H1 (cell line): Measurements from ENCODE around the gene C19orf85. TPM values are rescaled to one million over a fixed set of nuclear protein-coding genes. Genes with fewer than 3 reads are reported as not detected.
"Not testable (repeated sequence)": the region's sequence is repeated elsewhere in the genome, so short reads cannot be mapped to it uniquely, and the experiment has no call there.

Experiments used
- CTCF ChIA-PET: fragments of 300-600 bp; sonication (Branson Sonifier 250); formaldehyde crosslinking; loops from one replicate; lab custom pipeline; 2021; ENCODE audit not compliant: partially characterized antibody; lab: Charles Lee
- POLR2A ChIA-PET: fragments of 300-600 bp; sonication (Branson Sonifier 250); formaldehyde crosslinking; loops from one replicate; lab custom pipeline; 2021; ENCODE audit warnings: inconsistent platforms; ENCODE audit not compliant: partially characterized antibody; lab: Charles Lee
- DNase-seq, 2 experiments: peaks; one replicate each; pipeline versions ENCODE4 v3.0.0 to v3.0.0-alpha.2; 2010 to 2022; ENCODE audit warnings: low spot score in 2 of 2, low read depth in 1 of 2, mixed read lengths in 1 of 2
- FAIRE-seq: peaks from 2 replicates; lab custom pipeline; 2011; peaks lifted over from hg19 to GRCh38; lab: Jason Lieb, UNC
- H2AFZ ChIP-seq: 2 replicates; pipeline ENCODE4 v1.8.1; 2012; ENCODE audit warnings: low read length, inconsistent platforms
- H2AK5ac ChIP-seq: 2 replicates; pipeline ENCODE4 v1.6.1; 2013; ENCODE audit warnings: low read depth, low read length
- H2BK120ac ChIP-seq: replicated peaks from 2 replicates; pipeline ENCODE3; 2013; ENCODE audit warnings: low read depth, low read length, inconsistent platforms
- H2BK12ac ChIP-seq: 2 replicates; pipeline ENCODE4 v1.6.1; 2013; ENCODE audit warnings: low read depth, low read length
- H2BK15ac ChIP-seq: 2 replicates; pipeline ENCODE4 v1.6.1; 2013; ENCODE audit warnings: low read length
- H2BK20ac ChIP-seq: 2 replicates; pipeline ENCODE4 v1.6.1; 2013; ENCODE audit warnings: low read length
- H2BK5ac ChIP-seq: 2 replicates; pipeline ENCODE4 v1.6.1; 2013; ENCODE audit warnings: low read depth, low read length
- H3K14ac ChIP-seq: 2 replicates; pipeline ENCODE4 v1.6.1; 2013; ENCODE audit warnings: inconsistent platforms; ENCODE audit not compliant: insufficient read length
- H3K18ac ChIP-seq: 2 replicates; pipeline ENCODE4 v1.6.1; 2013; ENCODE audit warnings: low read length; ENCODE audit errors: extremely low read depth
- H3K23ac ChIP-seq: 2 replicates; pipeline ENCODE4 v1.6.1; 2013; ENCODE audit warnings: inconsistent platforms; ENCODE audit not compliant: insufficient read length
- H3K23me2 ChIP-seq: 2 replicates; pipeline ENCODE4 v1.6.1; 2013; ENCODE audit warnings: low read depth, low read length
- H3K27ac ChIP-seq: 2 replicates; pipeline ENCODE4 v1.6.1; 2011; ENCODE audit warnings: low read depth, low read length, inconsistent platforms
- H3K27me3 ChIP-seq, 4 experiments: replicated peaks in 1 of 4; 1 replicate in 1 of 4; 2 replicates in 3 of 4; pipeline versions ENCODE4 v1.6.1 to v1.8.1; 2011 to 2013; ENCODE audit warnings: low read length in 3 of 4, mild to moderate bottlenecking in 3 of 4, inconsistent platforms in 2 of 4, mixed read lengths in 2 of 4, moderate library complexity in 1 of 4; ENCODE audit not compliant: control insufficient read depth in 3 of 4, insufficient read depth in 3 of 4; ENCODE audit errors: extremely low read depth in 1 of 4
- H3K36me3 ChIP-seq, 4 experiments: 2 replicates each; pipeline versions ENCODE4 v1.6.1 to v1.8.1; 2011 to 2013; ENCODE audit warnings: mild to moderate bottlenecking in 4 of 4, low read length in 3 of 4, moderate library complexity in 2 of 4, control low read depth in 1 of 4, inconsistent platforms in 1 of 4; ENCODE audit not compliant: insufficient read depth in 4 of 4, control insufficient read depth in 2 of 4
- H3K4ac ChIP-seq: replicated peaks from 2 replicates; pipeline ENCODE3; 2013; ENCODE audit warnings: low read length, low read depth, mixed read lengths, inconsistent platforms; ENCODE audit not compliant: insufficient read length
- H3K4me1 ChIP-seq, 4 experiments: replicated peaks in 1 of 4; 1 replicate in 1 of 4; 2 replicates in 3 of 4; pipeline versions ENCODE4 v1.6.1 to v1.8.1; 2011 to 2013; ENCODE audit warnings: low read length in 3 of 4, inconsistent platforms in 2 of 4, mixed read lengths in 1 of 4; ENCODE audit not compliant: insufficient read depth in 4 of 4, control insufficient read depth in 3 of 4
- H3K4me2 ChIP-seq, 2 experiments: 2 replicates each; pipeline versions ENCODE4 v1.6.1 to v1.8.1; 2011 to 2013; ENCODE audit warnings: low read depth in 2 of 2, low read length in 2 of 2, control low read depth in 1 of 2, inconsistent platforms in 1 of 2, mild to moderate bottlenecking in 1 of 2; ENCODE audit not compliant: insufficient read depth in 1 of 2
- H3K4me3 ChIP-seq, 4 experiments: fragments of 200-600, 300-600 bp in 1 of 4; sonication (generic), shearing (Covaris generic), sonication (Bioruptor Twin) in 1 of 4; 2 replicates each; pipeline versions ENCODE4 v1.5.1 to v1.8.1; 2011 to 2016; ENCODE audit warnings: low read length in 4 of 4, low read depth in 3 of 4, control low read depth in 2 of 4, inconsistent platforms in 2 of 4, mild to moderate bottlenecking in 2 of 4, mixed read lengths in 1 of 4, moderate library complexity in 1 of 4; ENCODE audit not compliant: insufficient read depth in 2 of 4; ENCODE audit errors: extremely low read depth in 1 of 4
- H3K56ac ChIP-seq: replicated peaks from 2 replicates; pipeline ENCODE3; 2013; ENCODE audit warnings: low read depth, mild to moderate bottlenecking, mixed read lengths, low read length, inconsistent platforms; ENCODE audit not compliant: insufficient read length
- H3K79me1 ChIP-seq: 2 replicates; pipeline ENCODE4 v1.6.1; 2013; ENCODE audit warnings: low read depth, low read length, control low read depth
- H3K79me2 ChIP-seq, 2 experiments: 2 replicates each; pipeline versions ENCODE4 v1.6.1 to v1.8.1; 2012 to 2013; ENCODE audit warnings: low read length in 2 of 2, mild to moderate bottlenecking in 2 of 2, inconsistent platforms in 1 of 2; ENCODE audit not compliant: insufficient read depth in 2 of 2, control insufficient read depth in 1 of 2
- H3K9ac ChIP-seq, 4 experiments: replicated peaks in 1 of 4; 1 replicate in 1 of 4; 2 replicates in 3 of 4; pipeline versions ENCODE4 v1.6.1 to v1.8.1; 2011 to 2013; ENCODE audit warnings: low read depth in 3 of 4, low read length in 3 of 4, control low read depth in 2 of 4, mild to moderate bottlenecking in 2 of 4, moderate library complexity in 2 of 4, inconsistent platforms in 1 of 4; ENCODE audit errors: extremely low read depth in 1 of 4
- H3K9me3 ChIP-seq, 2 experiments: 2 replicates each; pipeline versions ENCODE4 v1.6.1 to v1.8.1; 2012 to 2013; ENCODE audit warnings: mild to moderate bottlenecking in 2 of 2, moderate library complexity in 2 of 2, control low read depth in 1 of 2, inconsistent platforms in 1 of 2, low read depth in 1 of 2, low read length in 1 of 2, mixed read lengths in 1 of 2; ENCODE audit not compliant: insufficient read depth in 2 of 2
- H4K20me1 ChIP-seq, 2 experiments: replicated peaks in 1 of 2; 2 replicates each; pipeline versions ENCODE3 to v1.8.1; 2011 to 2013; ENCODE audit warnings: inconsistent platforms in 2 of 2, low read length in 2 of 2, mild to moderate bottlenecking in 1 of 2; ENCODE audit not compliant: insufficient read depth in 2 of 2, control insufficient read depth in 1 of 2
- H4K5ac ChIP-seq: 2 replicates; pipeline ENCODE4 v1.6.1; 2013; ENCODE audit warnings: low read length, low read depth, mixed read lengths, inconsistent platforms; ENCODE audit not compliant: insufficient read length
- H4K8ac ChIP-seq: 2 replicates; pipeline ENCODE4 v1.8.0; 2013; ENCODE audit warnings: mild to moderate bottlenecking, moderate library complexity, low read length, inconsistent platforms; ENCODE audit not compliant: insufficient read depth; ENCODE audit errors: extremely low read depth
- H4K91ac ChIP-seq: replicated peaks from 2 replicates; pipeline ENCODE3; 2013; ENCODE audit warnings: low read length, mixed read lengths, inconsistent platforms; ENCODE audit not compliant: insufficient read length
- WGBS, 2 experiments: shearing (Covaris generic) in 1 of 2; methylation state at CpG; one replicate each; pipeline versions ENCODE4 v1.1.6 to v1.1.7; 2013 to 2015; ENCODE audit warnings: low lambda C conversion rate in 2 of 2, mixed read lengths in 2 of 2, inconsistent platforms in 1 of 2, low coverage in 1 of 2, missing lambda C conversion rate in 1 of 2; ENCODE audit not compliant: insufficient replicate concordance in 2 of 2, insufficient coverage in 1 of 2, insufficient read length in 1 of 2; ENCODE audit errors: extremely low coverage in 1 of 2, missing lambda C conversion rate in 1 of 2; 5-methylcytosine and 5-hydroxymethylcytosine counted together
- polyA plus RNA-seq, 7 experiments: library from polyadenylated mRNA; depleted of rRNA in 3 of 7; stranded (reverse) in 5 of 7; unstranded in 2 of 7; fragments of >200 nt in 5 of 7; fragments of 200-250 nt in 2 of 7; gene quantifications; 1 replicate in 5 of 7; 2 replicates in 1 of 7; 4 replicates in 1 of 7; pipeline versions ENCODE4 v1.2.1 to v1.2.3, GENCODE V29; 2011 to 2013; ENCODE audit warnings: missing spikeins in 2 of 7, mixed read lengths in 2 of 7
- total RNA-seq: library from RNA; stranded (reverse); fragmentation: NEBNext Ultra II Directional; extraction: Animal tissue kit (Norgen Biotek cat#: 25700); gene quantifications from 2 replicates; pipeline ENCODE4 v1.2.1, GENCODE V29; 2021

C19orf85 gene
- total and polyA plus RNA-seq, 2 of the 8 experiments (the other 6 are each of a cell fraction or from before 2014, with no cell fraction given): 2.2 to 3.2 TPM

GRCh38 chr19:55421281-55421680 lies 43.3 kb downstream of the C19orf85 start:
- FAIRE-seq, H4K8ac ChIP-seq, H3K4me3 ChIP-seq, H4K20me1 ChIP-seq, H3K9me3 ChIP-seq, H2BK20ac ChIP-seq, H2AFZ ChIP-seq, H3K56ac ChIP-seq, H3K14ac ChIP-seq, H2AK5ac ChIP-seq, H3K79me2 ChIP-seq, H3K79me1 ChIP-seq, H2BK12ac ChIP-seq, H4K91ac ChIP-seq, H4K5ac ChIP-seq, H2BK15ac ChIP-seq, DNase-seq, H2BK120ac ChIP-seq, H3K9ac ChIP-seq, H3K23me2 ChIP-seq, H3K36me3 ChIP-seq, H3K4me2 ChIP-seq, H3K23ac ChIP-seq, H3K27ac ChIP-seq, H2BK5ac ChIP-seq, H3K4ac ChIP-seq, H3K18ac ChIP-seq, H3K4me1 ChIP-seq: not testable (repeated sequence)
- CTCF ChIA-PET: interaction anchor here (0.7 to 4.3 kb wide), 5 partner anchors 8 to 211 kb away, joined by 3 to 13 read pairs (median 4); no protein-coding TSS in a partner anchor
- peaks cover 0 to 11% (median under 1%) of the 10 kb centered on the region in 4 experiments; a peak in 1 of 7 replicates for H3K27me3 ChIP-seq
- WGBS, 2 experiments: 81% methylated on average over 4 of the region's 4 CpGs; no CpG with 5 or more reads in 1 of the 2 experiments
- POLR2A ChIA-PET: interaction anchor here (0.7 to 34.6 kb wide), 2 partner anchors 26 to 28 kb away, joined by 3 to 874 read pairs; partner anchors contain the start of genes RPL28, TMEM238 and UBE2S
